ENCODE results near the gene PPM1A. TPM values are rescaled to one million over a fixed set of nuclear protein-coding genes. Genes with fewer than 3 reads are reported as not detected.

Gene PPM1A
- total RNA-seq, 1 donor from 2014 or later: 46.4 TPM

- intact Hi-C loops (cut with micrococcal nuclease): no loop called here
These were observed 8.8 kb downstream of the PPM1A start for GRCh38 chr14:60257865-60258264.

- intact Hi-C loops (cut with micrococcal nuclease): loop anchor here (5.0 kb wide), 2 partner anchors 67 to 297 kb away; no protein-coding TSS in a partner anchor
These were observed 16.1 kb downstream of the PPM1A start for GRCh38 chr14:60265163-60265562.

GRCh38 chr14:60266021-60266937 lies 17.3 kb downstream of the PPM1A start:
- intact Hi-C loops (cut with micrococcal nuclease): loop anchor here (1.0 to 5.0 kb wide), 3 partner anchors 16 to 296 kb away; no protein-coding TSS in a partner anchor

GRCh38 chr14:60272177-60272576 lies 23.2 kb downstream of the PPM1A start:
- intact Hi-C loops (cut with micrococcal nuclease): no loop called here

- intact Hi-C loops (cut with micrococcal nuclease): no loop called here
These were observed 24.9 kb downstream of the PPM1A start for GRCh38 chr14:60273956-60274355.

- intact Hi-C loops (cut with micrococcal nuclease): no loop called here
These were observed 25.4 kb downstream of the PPM1A start for GRCh38 chr14:60274448-60274847.

- intact Hi-C loops (cut with micrococcal nuclease): no loop called here
These were observed 26.9 kb downstream of the PPM1A start for GRCh38 chr14:60275932-60276331.

GRCh38 chr14:60276347-60276746 lies 27.3 kb downstream of the PPM1A start:
- intact Hi-C loops (cut with micrococcal nuclease): no loop called here

- intact Hi-C loops (cut with micrococcal nuclease): no loop called here
These were observed 28.7 kb downstream of the PPM1A start for GRCh38 chr14:60277605-60278190.

GRCh38 chr14:60278350-60278749 lies 29.3 kb downstream of the PPM1A start:
- intact Hi-C loops (cut with micrococcal nuclease): no loop called here

- intact Hi-C loops (cut with micrococcal nuclease): no loop called here
These were observed 38.4 kb downstream of the PPM1A start for GRCh38 chr14:60287452-60287851.

GRCh38 chr14:60288279-60288678 lies 39.3 kb downstream of the PPM1A start:
- intact Hi-C loops (cut with micrococcal nuclease): no loop called here

GRCh38 chr14:60294411-60295069 lies 45.5 kb downstream of the PPM1A start:
- intact Hi-C loops (cut with micrococcal nuclease): no loop called here

GRCh38 chr14:60300019-60300418 lies 51.0 kb downstream of the PPM1A start:
- intact Hi-C loops (cut with micrococcal nuclease): no loop called here

GRCh38 chr14:60301685-60302084 lies 52.7 kb downstream of the PPM1A start:
- intact Hi-C loops (cut with micrococcal nuclease): no loop called here

GRCh38 chr14:60302663-60303062 lies 53.6 kb downstream of the PPM1A start:
- intact Hi-C loops (cut with micrococcal nuclease): no loop called here

- intact Hi-C loops (cut with micrococcal nuclease): no loop called here
These were observed 54.7 kb downstream of the PPM1A start for GRCh38 chr14:60303745-60304144.

- intact Hi-C loops (cut with micrococcal nuclease): no loop called here
These were observed 55.5 kb downstream of the PPM1A start for GRCh38 chr14:60304509-60304908.

- intact Hi-C loops (cut with micrococcal nuclease): no loop called here
These were observed 61.0 kb downstream of the PPM1A start for GRCh38 chr14:60309867-60310552.

- intact Hi-C loops (cut with micrococcal nuclease): no loop called here
These were observed 62.4 kb downstream of the PPM1A start for GRCh38 chr14:60311417-60311816.

GRCh38 chr14:60313093-60313492 lies 64.1 kb downstream of the PPM1A start:
- intact Hi-C loops (cut with micrococcal nuclease): no loop called here
